Heart left ventricle (tissue), 13 donors: Measurements from ENCODE around the gene THAP3.

Experiments used
- POLR2A ChIP-seq, 2 donors: fragments of 450-650 bp; IDR thresholded peaks; one replicate each; pipeline ENCODE4 v1.6.1; 2017; ENCODE audit warnings: antibody characterized with exemption in 2 of 2, mild to moderate bottlenecking in 2 of 2, moderate library complexity in 2 of 2
- TF ChIP-seq, protein P1 (sequence below), 12 donors: fragments of 200-600 bp; sonication (generic) in 4 of 12; IDR thresholded peaks; one replicate each; pipeline versions ENCODE4 v1.5.0 to v1.8.0; 2018 to 2022; ENCODE audit warnings: antibody characterized with exemption in 12 of 12, mild to moderate bottlenecking in 5 of 12
- donor health status: ischemic (EF 13 %, LVEDD 7.1; RV severe dilation, severe dysfunction).
- donor health status: DM: no; HTN: yes; CAD: no.
- donor health status: DM: no; HTN: no; CAD: no.
- donor health status: ischemic (EF 25% LVEDD 6.9; RV normal size, moderate dysfunction).
- donor health status: ischemic (EF 25% LVEDD 5.7; RV mildly dilated, moderate dysfunction).
- donor health status: ischemic (EF 35%, LVEDD 5.7; RV mildly dilated, moderate dysfunction).
- donor health status: nonischemic (EF 11% LVEDD 7.7; RV severe dilation, severe dysfunction).
- donor health status: DM: yes; HTN: yes; CAD: no.
- donor health status: PGD.
- donor health status: ischemic (EF 29% LVEDD 5.4; RV normal size, mild dysfunction).
- donor health status: nonischemic (EF 23%, LVEDD 6.1; RV moderate dilation, normal function).

- TF ChIP-seq, protein P1, sequence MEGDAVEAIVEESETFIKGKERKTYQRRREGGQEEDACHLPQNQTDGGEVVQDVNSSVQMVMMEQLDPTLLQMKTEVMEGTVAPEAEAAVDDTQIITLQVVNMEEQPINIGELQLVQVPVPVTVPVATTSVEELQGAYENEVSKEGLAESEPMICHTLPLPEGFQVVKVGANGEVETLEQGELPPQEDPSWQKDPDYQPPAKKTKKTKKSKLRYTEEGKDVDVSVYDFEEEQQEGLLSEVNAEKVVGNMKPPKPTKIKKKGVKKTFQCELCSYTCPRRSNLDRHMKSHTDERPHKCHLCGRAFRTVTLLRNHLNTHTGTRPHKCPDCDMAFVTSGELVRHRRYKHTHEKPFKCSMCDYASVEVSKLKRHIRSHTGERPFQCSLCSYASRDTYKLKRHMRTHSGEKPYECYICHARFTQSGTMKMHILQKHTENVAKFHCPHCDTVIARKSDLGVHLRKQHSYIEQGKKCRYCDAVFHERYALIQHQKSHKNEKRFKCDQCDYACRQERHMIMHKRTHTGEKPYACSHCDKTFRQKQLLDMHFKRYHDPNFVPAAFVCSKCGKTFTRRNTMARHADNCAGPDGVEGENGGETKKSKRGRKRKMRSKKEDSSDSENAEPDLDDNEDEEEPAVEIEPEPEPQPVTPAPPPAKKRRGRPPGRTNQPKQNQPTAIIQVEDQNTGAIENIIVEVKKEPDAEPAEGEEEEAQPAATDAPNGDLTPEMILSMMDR (IDR thresholded peaks at IDR 0.05), result no peak
- no peak for TF ChIP-seq POLR2A (IDR thresholded peaks at IDR 0.05)
Measured at GRCh38 chr1:6645018-6645417, 20.4 kb downstream of the THAP3 start.
